ENCODE data around the gene SLC26A1. TPM values are rescaled to one million over a fixed set of nuclear protein-coding genes. Genes with fewer than 3 reads are reported as not detected.

SLC26A1 gene
- total RNA-seq, 1 experiment from 2014 or later: 0.09 TPM

- Histone ChIP-seq H3K4me2 (ENCODE audit: insufficient read depth, insufficient read length, low read length) (peak overlapping the region; percentile 56), H3K4me1 (ENCODE audit: insufficient read depth, low read length) (no peaks in the 10 kb centered on the region), H3K79me1 (ENCODE audit: insufficient read depth, low read depth, low read length, poor library complexity, severe bottlenecking) (no peaks in the 10 kb centered on the region)
Measured at GRCh38 chr4:1002631-1003251, 9.5 kb upstream of the SLC26A1 start.

More at GRCh38 chr4:1002631-1003251, 9.5 kb upstream of the SLC26A1 start:
- H3K27ac Mint-ChIP-seq: no peak overlapping the region
- no CpG with 5 or more reads among the region's 75 CpGs for WGBS (ENCODE audit: extremely low coverage, insufficient read length, low lambda C conversion rate)
- Histone ChIP-seq H2AK5ac (ENCODE audit: insufficient read length, low read length) (no peak overlapping the region), H2BK120ac (ENCODE audit: low read depth, low read length, poor library complexity, severe bottlenecking) (no peak overlapping the region), H3K27me3 (ENCODE audit: insufficient read depth, low read length) (peaks cover 35% of the 10 kb centered on the region; the same call in 1 of the 2 replicates), H2BK5ac (ENCODE audit: insufficient read length, low read length) (no peak overlapping the region), H3K9me3 (ENCODE audit: control insufficient read depth, low read depth, low read length) (no peaks in the 10 kb centered on the region), H2BK12ac (ENCODE audit: insufficient read length, low read depth, low read length) (no peak overlapping the region), H2BK20ac (ENCODE audit: low read depth, low read length, poor library complexity, severe bottlenecking) (no peak overlapping the region), H4K20me1 (ENCODE audit: control insufficient read depth, insufficient read depth, insufficient read length) (no peaks in the 10 kb centered on the region), H3K79me2 (ENCODE audit: insufficient read depth, low read length) (no peaks in the 10 kb centered on the region), H3K18ac (ENCODE audit: insufficient read length, low read depth, low read length) (no peak overlapping the region), H3K4ac (ENCODE audit: low read depth, low read length) (no peak overlapping the region), H3K23ac (ENCODE audit: insufficient read length, low read depth, low read length) (no peak overlapping the region), H4K8ac (replicated peaks; ENCODE audit: insufficient read length, low read depth, low read length) (no peak overlapping the region), H3K56ac (ENCODE audit: insufficient read length, low read depth, low read length) (no peak overlapping the region), H4K5ac (ENCODE audit: insufficient read length, low read depth, low read length) (no peak overlapping the region), H4K91ac (ENCODE audit: insufficient read length, low read depth, low read length) (no peak overlapping the region), H3T11ph (ENCODE audit: low read length) (no peak overlapping the region), H3K27ac (ENCODE audit: insufficient read length, low read depth, low read length) (no peak overlapping the region), H2BK15ac (ENCODE audit: low read depth, low read length) (no peak overlapping the region), H3K14ac (ENCODE audit: insufficient read depth, low read length) (no peak overlapping the region), H2AFZ (ENCODE audit: low read length) (no peak overlapping the region), H3K23me2 (ENCODE audit: insufficient read length, low read depth, low read length, poor library complexity, severe bottlenecking) (peaks cover 8% of the 10 kb centered on the region), H3K9ac (ENCODE audit: extremely low read depth, insufficient read length, low read length) (no peak overlapping the region)
- no peak for DNase-seq
- H3K27me3 Mint-ChIP-seq (ENCODE audit: low read depth): peaks cover 85% of the 10 kb centered on the region
- H3K9me3 Mint-ChIP-seq: peaks cover 5 to 13% of the 10 kb centered on the region in 2 experiments; a peak in 4 of 5 replicates
- H3K4me3 Mint-ChIP-seq: no peak overlapping the region; a peak in 1 of 5 replicates
- H3K36me3 Mint-ChIP-seq (ENCODE audit: insufficient read depth in 1 of 3, low read depth in 3 of 3): no peaks in the 10 kb centered on the region
- no peak for TF ChIP-seq CTCF (conservative IDR thresholded peaks at IDR 0.05)
- H3K4me1 Mint-ChIP-seq: peaks cover 2% of the 10 kb centered on the region in 2 experiments; a peak in 2 of 4 replicates

All from H9 (cell line).